ENCODE measurements around the gene ETV3L. TPM values are rescaled to one million over a fixed set of nuclear protein-coding genes. Genes with fewer than 3 reads are reported as not detected.

Gene ETV3L
- total and polyA plus RNA-seq, 2 of the 8 experiments (the other 6 are each of a cell fraction or from before 2014, with no cell fraction given): 0.17 to 0.26 TPM

DNA sequence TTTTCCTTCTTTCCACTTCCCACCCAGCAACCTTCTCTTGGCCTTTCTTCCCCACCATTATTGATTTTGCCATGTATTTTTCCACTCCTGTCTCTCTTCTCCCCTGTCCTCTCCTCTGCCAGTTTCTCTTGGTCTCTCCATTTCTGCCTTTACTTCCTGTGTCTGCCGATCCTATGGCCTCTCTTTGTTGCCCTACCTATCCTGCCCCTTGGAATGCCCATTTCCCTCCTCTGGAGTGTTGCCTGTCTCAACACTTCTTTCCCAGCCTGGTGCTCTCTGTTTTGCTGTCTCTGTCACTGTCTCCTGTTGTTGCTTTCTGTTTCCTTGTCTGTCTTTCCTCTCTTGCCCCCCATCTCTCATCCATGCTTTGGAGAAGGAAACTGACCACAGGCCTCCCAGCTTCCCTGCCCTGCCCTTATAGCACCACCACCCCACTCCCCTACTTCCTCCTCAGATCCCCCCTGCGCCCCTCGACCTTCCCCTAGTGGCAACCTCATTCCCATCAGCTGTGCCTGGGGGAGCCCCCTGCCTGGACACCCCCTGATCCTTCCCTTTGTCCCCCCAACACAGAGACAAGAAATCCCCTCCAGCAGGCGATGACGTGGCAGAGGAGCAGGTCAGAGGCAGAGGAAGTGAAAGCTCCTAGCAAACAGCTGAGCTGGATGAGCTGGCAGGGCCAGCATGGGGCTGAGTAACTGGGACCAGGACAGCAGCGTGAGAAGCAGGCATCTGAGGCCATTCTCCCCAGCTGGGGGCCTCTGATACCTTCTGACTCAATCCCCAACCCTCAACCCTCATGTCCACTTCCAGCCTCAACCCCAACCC, 6.6 kb upstream of the ETV3L start (continued):
- TF ChIP-seq SIN3A (conservative IDR thresholded peaks at IDR 0.05 in 1 of 2, IDR thresholded peaks at IDR 0.05 in 1 of 2; ENCODE audit: low read depth in 1 of 2, low read length in 2 of 2) (no peak), CTBP2 (IDR thresholded peaks at IDR 0.05; ENCODE audit: borderline replicate concordance, insufficient read depth, insufficient read length, low read length) (no peak), KDM1A (IDR thresholded peaks at IDR 0.05; ENCODE audit: borderline replicate concordance, low read length) (no peak), KDM4A (IDR thresholded peaks at IDR 0.05; ENCODE audit: low read depth, low read length, severe bottlenecking) (no peak), RXRA (IDR thresholded peaks at IDR 0.05; ENCODE audit: insufficient read depth, low read depth, low read length) (no peak), TCF12 (IDR thresholded peaks at IDR 0.05; ENCODE audit: low read depth, low read length) (no peak), RFX5 (IDR thresholded peaks at IDR 0.05; ENCODE audit: borderline replicate concordance, low read depth, low read length) (no peak)
